Measurements from ENCODE around the gene CPHXL. TPM values are rescaled to one million over a fixed set of nuclear protein-coding genes. Genes with fewer than 3 reads are reported as not detected.

CPHXL gene
- total and polyA plus RNA-seq, 9 of the 15 experiments (the other 6 are each of a cell fraction or from before 2014, with no cell fraction given) = not detected

GRCh38 chr16:75695708-75696107 lies 30.6 kb downstream of the CPHXL start (continued):
- TF ChIP-seq CC2D1A (IDR thresholded peaks at IDR 0.05) (no peak), XRCC3 (IDR thresholded peaks at IDR 0.05) (no peak), SIX5 (IDR thresholded peaks at IDR 0.05; ENCODE audit: borderline replicate concordance in 1 of 2, insufficient read depth in 1 of 2, low read depth in 1 of 2, low read length in 2 of 2) (no peak), ELK1 (CRISPR knock-in tag; IDR thresholded peaks at IDR 0.05) (no peak), ZBTB11 (CRISPR knock-in tag; IDR thresholded peaks at IDR 0.05) (no peak), ARID2 (IDR thresholded peaks at IDR 0.05) (no peak), SMAD4 (CRISPR knock-in tag; conservative IDR thresholded peaks at IDR 0.05) (no peak), KLF16 (IDR thresholded peaks at IDR 0.05) (no peak), KDM1A (IDR thresholded peaks at IDR 0.05) (peak in 1 of 2 experiments; percentile 21; a peak in 1 of 4 replicates), ASH1L (IDR thresholded peaks at IDR 0.05; ENCODE audit: borderline replicate concordance, low read depth, partially characterized antibody) (no peak), DACH1 (IDR thresholded peaks at IDR 0.05; ENCODE audit: partially characterized antibody) (peak; percentile 76), MTA1 (IDR thresholded peaks at IDR 0.05; ENCODE audit: borderline replicate concordance) (no peak), BRD4 (IDR thresholded peaks at IDR 0.05) (no peak)
- TF ChIP-seq, protein P1, sequence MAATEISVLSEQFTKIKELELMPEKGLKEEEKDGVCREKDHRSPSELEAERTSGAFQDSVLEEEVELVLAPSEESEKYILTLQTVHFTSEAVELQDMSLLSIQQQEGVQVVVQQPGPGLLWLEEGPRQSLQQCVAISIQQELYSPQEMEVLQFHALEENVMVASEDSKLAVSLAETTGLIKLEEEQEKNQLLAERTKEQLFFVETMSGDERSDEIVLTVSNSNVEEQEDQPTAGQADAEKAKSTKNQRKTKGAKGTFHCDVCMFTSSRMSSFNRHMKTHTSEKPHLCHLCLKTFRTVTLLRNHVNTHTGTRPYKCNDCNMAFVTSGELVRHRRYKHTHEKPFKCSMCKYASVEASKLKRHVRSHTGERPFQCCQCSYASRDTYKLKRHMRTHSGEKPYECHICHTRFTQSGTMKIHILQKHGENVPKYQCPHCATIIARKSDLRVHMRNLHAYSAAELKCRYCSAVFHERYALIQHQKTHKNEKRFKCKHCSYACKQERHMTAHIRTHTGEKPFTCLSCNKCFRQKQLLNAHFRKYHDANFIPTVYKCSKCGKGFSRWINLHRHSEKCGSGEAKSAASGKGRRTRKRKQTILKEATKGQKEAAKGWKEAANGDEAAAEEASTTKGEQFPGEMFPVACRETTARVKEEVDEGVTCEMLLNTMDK (IDR thresholded peaks at IDR 0.05; ENCODE audit: borderline replicate concordance, insufficient read depth, low read depth, low read length, poor library complexity, severe bottlenecking) = peak; percentile 39

Data from K562 (cell line).